HepG2 (cell line): ENCODE measurements around the gene SPACA6. TPM values are rescaled to one million over a fixed set of nuclear protein-coding genes. Genes with fewer than 3 reads are reported as not detected.

Source experiments
- ATAC-seq: fragments of 200-7000 bp; cut with Tn5 transposase; 3 replicates; pipeline ENCODE4 v1.9.1; 2020; ENCODE audit warnings: mild to moderate bottlenecking, moderate library complexity
- BruUV-seq: library from RNA; stranded (reverse); fragments of 400-500 nt; replicated peaks from 2 replicates; lab custom pipeline; 2021; lab: Mats Ljungman, UMichigan
- CTCF ChIA-PET: fragments of 300-600 bp; formaldehyde crosslinking; extraction: SDS; loops from one replicate; lab custom pipeline; 2021; ENCODE audit warnings: low total read pairs, inconsistent platforms, low intra/inter-chr PET ratio; lab: Yijun Ruan, JAX
- POLR2A ChIA-PET: fragments of 350-600 bp; sonication (Branson Sonifier 250); formaldehyde crosslinking; loops from one replicate; lab custom pipeline; 2020; ENCODE audit warnings: antibody characterized with exemption, inconsistent platforms; lab: Yijun Ruan, JAX
- DNase-seq: peaks from one replicate; pipeline ENCODE4 v3.0.0-alpha.2; 2015; ENCODE audit warnings: low spot score
- FAIRE-seq: peaks from 3 replicates; lab custom pipeline; 2011; peaks lifted over from hg19 to GRCh38; lab: Jason Lieb, UNC
- H2AFZ ChIP-seq: one replicate; pipeline ENCODE4 v1.6.1; 2011; ENCODE audit warnings: low read length, inconsistent platforms
- H3K27ac ChIP-seq: fragments of 300-600 bp; 3 replicates; pipeline ENCODE4 v1.8.0; 2011; ENCODE audit warnings: mixed run types, mild to moderate bottlenecking, mixed read lengths, low read length, inconsistent platforms; ENCODE audit not compliant: insufficient read depth; ENCODE audit errors: extremely low read length
- H3K27me3 ChIP-seq, 2 experiments: fragments of 200-600 bp in 1 of 2; 2 replicates in 1 of 2; 3 replicates in 1 of 2; pipeline versions ENCODE4 v1.6.0 to v1.8.0; 2011; ENCODE audit warnings: low read length in 2 of 2, mild to moderate bottlenecking in 2 of 2, moderate library complexity in 2 of 2, inconsistent platforms in 1 of 2; ENCODE audit not compliant: insufficient read depth in 2 of 2, control insufficient read depth in 1 of 2
- H3K36me3 ChIP-seq, 2 experiments: fragments of 200-600 bp in 1 of 2; replicated peaks in 1 of 2; 2 replicates in 1 of 2; 3 replicates in 1 of 2; pipeline versions ENCODE4 v1.5.1 to v1.8.0; 2011; ENCODE audit warnings: low read length in 2 of 2, inconsistent platforms in 1 of 2; ENCODE audit not compliant: insufficient read depth in 2 of 2, control insufficient read depth in 1 of 2
- H3K4me1 ChIP-seq: 2 replicates; pipeline ENCODE4 v1.5.1; 2012; ENCODE audit warnings: low read length, inconsistent platforms; ENCODE audit not compliant: insufficient read depth
- H3K4me2 ChIP-seq: 2 replicates; pipeline ENCODE4 v1.6.0; 2011; ENCODE audit warnings: low read depth, low read length, inconsistent platforms
- H3K4me3 ChIP-seq, 3 experiments: fragments of 200-600 bp in 1 of 3; sonication (generic), shearing (Covaris generic) in 1 of 3; replicated peaks in 1 of 3; 2 replicates each; pipeline ENCODE4 v1.5.1; 2011 to 2016; ENCODE audit warnings: low read length in 3 of 3, inconsistent platforms in 2 of 3, low read depth in 2 of 3, mild to moderate bottlenecking in 2 of 3, control low read depth in 1 of 3, mixed read lengths in 1 of 3; ENCODE audit not compliant: insufficient read depth in 1 of 3
- H3K79me2 ChIP-seq: one replicate; pipeline ENCODE4 v1.6.1; 2011; ENCODE audit warnings: low read length, inconsistent platforms; ENCODE audit not compliant: insufficient read depth
- H3K9ac ChIP-seq: 2 replicates; pipeline ENCODE4 v1.6.0; 2011; ENCODE audit warnings: mild to moderate bottlenecking, low read depth, low read length, inconsistent platforms; ENCODE audit not compliant: insufficient read depth
- H3K9me3 ChIP-seq: 2 replicates; pipeline ENCODE4 v1.5.1; 2012; ENCODE audit warnings: mild to moderate bottlenecking, low read length
- H4K20me1 ChIP-seq: 2 replicates; pipeline ENCODE4 v1.6.0; 2011; ENCODE audit warnings: inconsistent platforms, mild to moderate bottlenecking, low read length, moderate library complexity; ENCODE audit not compliant: insufficient read depth
- ELF1 ChIP-seq: sonication (generic); formaldehyde crosslinking; IDR thresholded peaks from 2 replicates; pipeline ENCODE4 v1.4.0; 2020; ENCODE audit warnings: missing genetic modification reagents
- HCFC1 ChIP-seq: fragments of 150-350 bp; IDR thresholded peaks from 2 replicates; pipeline ENCODE4 v1.6.1; 2014; ENCODE audit warnings: low read depth, low read length
- JDP2 ChIP-seq: sonication (generic); formaldehyde crosslinking; IDR thresholded peaks from 2 replicates; pipeline ENCODE4 v1.8.1; 2022; ENCODE audit warnings: missing genetic modification reagents, borderline replicate concordance
- MTF1 ChIP-seq: sonication (generic); formaldehyde crosslinking; IDR thresholded peaks from 2 replicates; pipeline ENCODE4 v1.5.0; 2020; ENCODE audit warnings: missing genetic modification reagents
- RAD51 ChIP-seq: fragments of 450-650 bp; IDR thresholded peaks from 2 replicates; pipeline ENCODE4 v1.6.1; 2016; ENCODE audit warnings: borderline replicate concordance
- SAP130 ChIP-seq: IDR thresholded peaks from 2 replicates; pipeline ENCODE4 v1.6.1; 2016; ENCODE audit warnings: low read depth
- TOE1 ChIP-seq: sonication (generic); formaldehyde crosslinking; IDR thresholded peaks from 2 replicates; pipeline ENCODE4 v1.4.0; 2020; ENCODE audit warnings: mild to moderate bottlenecking, missing genetic modification reagents
- ZFP36L2 ChIP-seq: sonication (generic); formaldehyde crosslinking; IDR thresholded peaks from 2 replicates; pipeline ENCODE4 v1.4.0; 2020; ENCODE audit warnings: missing genetic modification reagents
- ZMYM2 ChIP-seq: sonication (generic); formaldehyde crosslinking; IDR thresholded peaks from 2 replicates; pipeline ENCODE4 v1.8.0; 2022; ENCODE audit warnings: mild to moderate bottlenecking, missing genetic modification reagents
- ZMYM3 ChIP-seq: sonication (generic); formaldehyde crosslinking; IDR thresholded peaks from 2 replicates; pipeline ENCODE4 v1.5.1; 2020; ENCODE audit warnings: mild to moderate bottlenecking, missing genetic modification reagents
- ZNF282 ChIP-seq: fragments of 450-650 bp; IDR thresholded peaks from 2 replicates; pipeline ENCODE4 v1.6.1; 2018; ENCODE audit not compliant: partially characterized antibody
- ZNF629 ChIP-seq: sonication (generic); formaldehyde crosslinking; conservative IDR thresholded peaks from 2 replicates; pipeline ENCODE4 v1.5.0; 2020; ENCODE audit warnings: missing genetic modification reagents
- ZNF777 ChIP-seq: sonication (generic); formaldehyde crosslinking; IDR thresholded peaks from 2 replicates; pipeline ENCODE4 v1.4.0; 2020; ENCODE audit warnings: missing genetic modification reagents
- ZNF879 ChIP-seq: sonication (generic); formaldehyde crosslinking; IDR thresholded peaks from 2 replicates; pipeline ENCODE4 v1.8.1; 2023; ENCODE audit warnings: missing genetic modification reagents
- ZSCAN29 ChIP-seq: sonication (generic); formaldehyde crosslinking; conservative IDR thresholded peaks from 2 replicates; pipeline ENCODE4 v1.4.0; 2020; ENCODE audit warnings: mild to moderate bottlenecking, missing genetic modification reagents
- ZZZ3 ChIP-seq: sonication (generic); formaldehyde crosslinking; IDR thresholded peaks from 2 replicates; pipeline ENCODE4 v1.4.0; 2020; ENCODE audit warnings: missing genetic modification reagents, mild to moderate bottlenecking, borderline replicate concordance
- WGBS: methylation state at CpG from one replicate; pipeline ENCODE4 v1.1.6; 2017; ENCODE audit warnings: low lambda C conversion rate; 5-methylcytosine and 5-hydroxymethylcytosine counted together
- in situ Hi-C: cut with HindIII; loops from 2 replicates; pipeline ENCODE4 v1.10.0; 2017; ENCODE audit warnings: low pct_unique_long_range_greater_than_20kb; ENCODE audit not compliant: extremely low pct_ligation_motif_present
- intact Hi-C: fragments of 100-400 bp; cut with micrococcal nuclease; formaldehyde crosslinking; loops from one replicate; pipeline ENCODE4 v1.10.0; 2022; ENCODE audit not compliant: unreplicated experiment
- polyA plus RNA-seq, 8 experiments: library from polyadenylated mRNA; depleted of rRNA in 3 of 8; stranded (reverse) in 7 of 8; unstranded in 1 of 8; fragments of >200 nt; fragmentation: Illumina TruSeq in 4 of 8; extraction: Trizol in 4 of 8; gene quantifications; 2 replicates each; pipeline versions ENCODE4 v1.2.1 to v1.2.3, GENCODE V29; 2011 to 2016; ENCODE audit warnings: low read depth in 4 of 8, missing spikeins in 1 of 8, mixed read lengths in 1 of 8; ENCODE audit not compliant: insufficient read depth in 1 of 8
- total RNA-seq, 5 experiments: library from RNA; depleted of rRNA; stranded (reverse); fragments of >200 nt; fragmentation: Illumina TruSeq; extraction: Trizol; gene quantifications; 2 replicates each; pipeline ENCODE4 v1.2.3, GENCODE V29; 2016; ENCODE audit warnings: low read depth in 1 of 5
- TF ChIP-seq, protein P1 (sequence below): sonication (generic); formaldehyde crosslinking; IDR thresholded peaks from 2 replicates; pipeline ENCODE4 v1.4.0; 2020; ENCODE audit warnings: low read depth, mild to moderate bottlenecking, missing genetic modification reagents
- TF ChIP-seq, protein P2 (sequence below): sonication (generic); formaldehyde crosslinking; IDR thresholded peaks from 2 replicates; pipeline ENCODE4 v1.5.0; 2020; ENCODE audit warnings: missing genetic modification reagents

Gene SPACA6
- total and polyA plus RNA-seq, 2 of the 13 experiments (the other 11 are each of a cell fraction or from before 2014, with no cell fraction given) = 1.4 to 2.2 TPM

DNA sequence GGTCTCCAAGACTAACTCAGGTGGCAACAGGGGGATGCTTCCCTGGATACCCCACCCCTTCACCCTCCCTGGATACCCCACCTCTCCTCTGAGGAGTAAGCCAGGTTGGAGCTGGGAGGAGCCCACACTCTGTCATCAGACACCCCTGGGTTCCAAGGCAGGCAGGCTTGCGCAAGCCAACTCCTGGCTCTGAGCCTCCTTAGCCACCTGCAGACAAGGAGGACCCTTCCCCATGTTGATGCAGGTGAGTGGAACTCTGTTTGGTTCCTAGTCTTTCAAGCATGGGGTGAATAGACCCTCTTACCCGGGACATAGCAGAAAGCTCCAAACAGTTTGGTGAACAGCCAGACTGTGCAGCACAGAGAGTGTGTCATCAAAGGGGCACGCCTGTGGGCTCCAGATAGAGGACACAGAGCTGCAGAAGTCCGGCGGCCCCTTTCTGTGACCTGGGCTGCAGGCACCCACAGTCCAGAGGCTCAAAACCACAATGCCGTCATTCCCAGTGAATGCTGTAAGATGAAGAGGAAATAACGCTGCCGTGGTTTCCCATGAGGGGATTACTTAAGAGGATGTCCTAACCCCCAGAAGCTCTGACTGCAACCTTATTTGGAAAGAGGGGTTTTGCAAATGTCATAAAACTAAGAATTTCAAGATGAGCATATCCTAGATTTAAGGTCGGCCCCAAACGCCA is 42.8 kb downstream of the SPACA6 start:
- WGBS = 2% methylated on average over 8 of the region's 10 CpGs
- Histone ChIP-seq H4K20me1 (no peaks in the 10 kb centered on the region), H2AFZ (no peak overlapping the region), H3K4me2 (no peak overlapping the region), H3K9me3 (no peaks in the 10 kb centered on the region), H3K79me2 (no peaks in the 10 kb centered on the region), H3K9ac (no peak overlapping the region), H3K4me1 (no peaks in the 10 kb centered on the region), H3K27ac (no peak overlapping the region), H3K36me3 (no peaks in the 10 kb centered on the region), H3K27me3 (peaks cover 0 to 4% of the 10 kb centered on the region in 2 experiments; a peak in 3 of 5 replicates), H3K4me3 (no peak overlapping the region)
- in situ Hi-C loops = no loop called here
- intact Hi-C loops = no loop called here
- no peak for TF ChIP-seq ZNF629
- TF ChIP-seq MTF1 (CRISPR knock-in tag) = no peak
- no peak for TF ChIP-seq ZZZ3 (CRISPR knock-in tag)
- TF ChIP-seq, protein P1, sequence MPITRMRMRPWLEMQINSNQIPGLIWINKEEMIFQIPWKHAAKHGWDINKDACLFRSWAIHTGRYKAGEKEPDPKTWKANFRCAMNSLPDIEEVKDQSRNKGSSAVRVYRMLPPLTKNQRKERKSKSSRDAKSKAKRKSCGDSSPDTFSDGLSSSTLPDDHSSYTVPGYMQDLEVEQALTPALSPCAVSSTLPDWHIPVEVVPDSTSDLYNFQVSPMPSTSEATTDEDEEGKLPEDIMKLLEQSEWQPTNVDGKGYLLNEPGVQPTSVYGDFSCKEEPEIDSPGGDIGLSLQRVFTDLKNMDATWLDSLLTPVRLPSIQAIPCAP (CRISPR knock-in tag) = no peak
- TF ChIP-seq ZNF282 = no peak
- TF ChIP-seq, protein P2, sequence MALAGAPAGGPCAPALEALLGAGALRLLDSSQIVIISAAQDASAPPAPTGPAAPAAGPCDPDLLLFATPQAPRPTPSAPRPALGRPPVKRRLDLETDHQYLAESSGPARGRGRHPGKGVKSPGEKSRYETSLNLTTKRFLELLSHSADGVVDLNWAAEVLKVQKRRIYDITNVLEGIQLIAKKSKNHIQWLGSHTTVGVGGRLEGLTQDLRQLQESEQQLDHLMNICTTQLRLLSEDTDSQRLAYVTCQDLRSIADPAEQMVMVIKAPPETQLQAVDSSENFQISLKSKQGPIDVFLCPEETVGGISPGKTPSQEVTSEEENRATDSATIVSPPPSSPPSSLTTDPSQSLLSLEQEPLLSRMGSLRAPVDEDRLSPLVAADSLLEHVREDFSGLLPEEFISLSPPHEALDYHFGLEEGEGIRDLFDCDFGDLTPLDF = no peak
- TF ChIP-seq SAP130 = no peak
- no peak for TF ChIP-seq RAD51
- no peak for TF ChIP-seq ZSCAN29 (CRISPR knock-in tag)
- no peak for TF ChIP-seq ZFP36L2 (CRISPR knock-in tag)
- no peak for TF ChIP-seq ZNF879 (CRISPR knock-in tag)
- no peak for TF ChIP-seq HCFC1
- no peak for TF ChIP-seq ELF1
- TF ChIP-seq JDP2 (CRISPR knock-in tag) = no peak
- TF ChIP-seq ZMYM2 (CRISPR knock-in tag) = no peak
- no peak for TF ChIP-seq ZNF777 (CRISPR knock-in tag)
- no peak for TF ChIP-seq ZMYM3
- TF ChIP-seq TOE1 (CRISPR knock-in tag) = no peak
- ATAC-seq = no peak
- ChIA-PET POLR2A (no interaction called here), CTCF (no interaction called here)
- no peak for FAIRE-seq
- no TSS peak for BruUV-seq
- DNase-seq = no peak
